A549 (cell line): ENCODE data around the gene DIS3L2. TPM values are rescaled to one million over a fixed set of nuclear protein-coding genes. Genes with fewer than 3 reads are reported as not detected.

Source experiments
- ATAC-seq, 2 experiments: fragments of 200-7000 bp in 1 of 2; fragments of >200 bp in 1 of 2; cut with Nextera tagmentation in 1 of 2; cut with Tn5 transposase in 1 of 2; 3 replicates each; pipeline versions ENCODE4 v1.8.0 to v1.9.1; 2018 to 2020; ENCODE audit warnings: mild to moderate bottlenecking in 1 of 2, moderate library complexity in 1 of 2
- CTCF ChIA-PET: fragments of 300-600 bp; sonication (Branson Sonifier 250); formaldehyde crosslinking; extraction: SDS; loops from one replicate; lab custom pipeline; 2021; ENCODE audit warnings: antibody characterized with exemption, inconsistent platforms; lab: Yijun Ruan, JAX
- POLR2A ChIA-PET: fragments of 350-600 bp; formaldehyde crosslinking; extraction: SDS; loops from one replicate; lab custom pipeline; 2021; ENCODE audit warnings: antibody characterized with exemption, inconsistent platforms; lab: Yijun Ruan, JAX
- DNase-seq, 2 experiments: peaks; one replicate each; pipeline versions ENCODE4 v3.0.0 to v3.0.0-alpha.2; 2011 to 2016; ENCODE audit warnings: low read depth in 1 of 2, low spot score in 1 of 2
- FAIRE-seq: peaks from 2 replicates; lab custom pipeline; 2011; peaks lifted over from hg19 to GRCh38; lab: Jason Lieb, UNC
- H3K27ac ChIP-seq, 2 experiments: fragments of >200 bp; sonication (Bioruptor Twin); formaldehyde crosslinking; 3 replicates each; pipeline ENCODE4 v1.5.1; 2016 to 2017
- H3K4me1 ChIP-seq: fragments of >200 bp; sonication (Bioruptor Twin); formaldehyde crosslinking; 3 replicates; pipeline ENCODE4 v1.6.1; 2016
- H3K4me2 ChIP-seq: fragments of >200 bp; sonication (Bioruptor Twin); formaldehyde crosslinking; 3 replicates; pipeline ENCODE4 v1.6.1; 2016
- H3K4me3 ChIP-seq: fragments of >200 bp; sonication (Bioruptor Twin); formaldehyde crosslinking; 3 replicates; pipeline ENCODE4 v1.5.1; 2016
- H3K9me3 ChIP-seq: fragments of >200 bp; sonication (Bioruptor Twin); formaldehyde crosslinking; 3 replicates; pipeline ENCODE4 v1.6.1; 2016
- BHLHE40 ChIP-seq: IDR thresholded peaks from 2 replicates; pipeline ENCODE4 v1.6.1; 2012; ENCODE audit warnings: low read depth, low read length, inconsistent platforms
- CBX8 ChIP-seq: fragments of 200-600 bp; sonication (generic); IDR thresholded peaks from 2 replicates; pipeline ENCODE4 v1.6.1; 2016
- CEBPB ChIP-seq, 2 experiments: fragments of >200 bp in 1 of 2; sonication (Bioruptor Twin) in 1 of 2; formaldehyde crosslinking in 1 of 2; IDR thresholded peaks; 2 replicates each; pipeline ENCODE4 v1.6.1; 2012 to 2016
- CHD4 ChIP-seq: fragments of 200-600 bp; sonication (generic); IDR thresholded peaks from 2 replicates; pipeline ENCODE4 v1.6.1; 2016; ENCODE audit warnings: antibody characterized with exemption, mild to moderate bottlenecking, borderline replicate concordance
- EHF ChIP-seq: fragments of 250-450 bp; sonication (Bioruptor Pico); IDR thresholded peaks from 2 replicates; pipeline ENCODE4 v1.5.0; 2020; ENCODE audit warnings: mild to moderate bottlenecking
- EHMT2 ChIP-seq: fragments of 200-600 bp; sonication (generic); IDR thresholded peaks from 2 replicates; pipeline ENCODE4 v1.6.1; 2016; ENCODE audit warnings: antibody characterized with exemption, low read depth, mild to moderate bottlenecking, moderate library complexity
- ESRRA ChIP-seq: fragments of 150-350 bp; IDR thresholded peaks from 2 replicates; pipeline ENCODE4 v1.6.1; 2014; ENCODE audit warnings: mild to moderate bottlenecking, low read length, borderline replicate concordance
- FOXS1 ChIP-seq: fragments of 250-450 bp; sonication (Bioruptor Pico); IDR thresholded peaks from 2 replicates; pipeline ENCODE4 v1.5.0; 2020; ENCODE audit warnings: mild to moderate bottlenecking, moderate library complexity
- HDAC2 ChIP-seq: fragments of 200-600 bp; sonication (generic); IDR thresholded peaks from 2 replicates; pipeline ENCODE4 v1.6.1; 2016
- HOXA7 ChIP-seq: fragments of 250-450 bp; sonication (Bioruptor Pico); IDR thresholded peaks from 2 replicates; pipeline ENCODE4 v1.5.0; 2020; ENCODE audit warnings: mild to moderate bottlenecking, moderate library complexity
- HOXB13 ChIP-seq: fragments of 250-450 bp; sonication (Bioruptor Pico); IDR thresholded peaks from 2 replicates; pipeline ENCODE4 v1.5.0; 2020; ENCODE audit warnings: low read depth, mild to moderate bottlenecking, moderate library complexity
- KDM5A ChIP-seq: fragments of 200-600 bp; sonication (generic); IDR thresholded peaks from 2 replicates; pipeline ENCODE4 v1.6.1; 2016; ENCODE audit warnings: antibody characterized with exemption, mild to moderate bottlenecking
- MAFK ChIP-seq: fragments of 450-650 bp; IDR thresholded peaks from 2 replicates; pipeline ENCODE4 v1.6.1; 2014; ENCODE audit not compliant: partially characterized antibody
- MYC ChIP-seq: IDR thresholded peaks from 2 replicates; pipeline ENCODE4 v1.6.1; 2012; ENCODE audit warnings: mild to moderate bottlenecking, inconsistent platforms, low read length, improper control_type of control experiment, borderline replicate concordance
- PHF8 ChIP-seq: fragments of 200-600 bp; sonication (generic); IDR thresholded peaks from 2 replicates; pipeline ENCODE4 v1.6.1; 2016; ENCODE audit warnings: low read depth, mild to moderate bottlenecking, antibody characterized with exemption, moderate library complexity, borderline replicate concordance
- RAD21 ChIP-seq, 2 experiments: fragments of >200 bp in 1 of 2; sonication (Bioruptor Twin) in 1 of 2; formaldehyde crosslinking in 1 of 2; IDR thresholded peaks in 1 of 2; conservative IDR thresholded peaks in 1 of 2; 2 replicates in 1 of 2; 3 replicates in 1 of 2; pipeline ENCODE4 v1.6.1; 2012 to 2018; ENCODE audit warnings: inconsistent platforms in 1 of 2
- RCOR1 ChIP-seq: fragments of 150-350 bp; IDR thresholded peaks from 2 replicates; pipeline ENCODE4 v1.6.1; 2014; ENCODE audit warnings: antibody characterized with exemption, low read length, low read depth
- RNF2 ChIP-seq: fragments of 200-600 bp; sonication (generic); IDR thresholded peaks from 2 replicates; pipeline ENCODE4 v1.6.1; 2016; ENCODE audit warnings: low read depth, mild to moderate bottlenecking, antibody characterized with exemption, moderate library complexity, borderline replicate concordance
- SREBF2 ChIP-seq: fragments of 450-650 bp; IDR thresholded peaks from 2 replicates; pipeline ENCODE4 v1.6.1; 2014; ENCODE audit warnings: mild to moderate bottlenecking, moderate library complexity
- TFCP2L1 ChIP-seq: fragments of 250-450 bp; sonication (Bioruptor Pico); IDR thresholded peaks from 2 replicates; pipeline ENCODE4 v1.5.0; 2021; ENCODE audit warnings: mild to moderate bottlenecking
- TP53 ChIP-seq: fragments of 250-450 bp; sonication (Bioruptor Pico); IDR thresholded peaks from 2 replicates; pipeline ENCODE4 v1.5.0; 2021; ENCODE audit warnings: mild to moderate bottlenecking, moderate library complexity
- ZC3H11A ChIP-seq: fragments of 450-650 bp; IDR thresholded peaks from 2 replicates; pipeline ENCODE4 v1.6.1; 2014; ENCODE audit warnings: antibody characterized with exemption, mild to moderate bottlenecking
- WGBS: methylation state at CpG from one replicate; pipeline ENCODE4 v1.1.6; 2017; ENCODE audit errors: missing lambda C conversion rate; 5-methylcytosine and 5-hydroxymethylcytosine counted together
- polyA plus RNA-seq, 4 experiments: library from polyadenylated mRNA; depleted of rRNA in 3 of 4; stranded (reverse); fragments of >200 nt; fragmentation: RNase III in 1 of 4; extraction: RNeasy Plus Mini Kit Qiagen cat#74134 plus additional on column Dnase treatment in 1 of 4; gene quantifications; 2 replicates in 3 of 4; 3 replicates in 1 of 4; pipeline ENCODE4 v1.2.3, GENCODE V29; 2011 to 2017
- TF ChIP-seq, protein P1 (sequence below): fragments of 200-600 bp; sonication (generic); IDR thresholded peaks from 2 replicates; pipeline ENCODE4 v1.6.1; 2016; ENCODE audit warnings: antibody characterized with exemption, mild to moderate bottlenecking, moderate library complexity
- TF ChIP-seq, protein P2 (sequence below): fragments of 250-450 bp; sonication (Bioruptor Pico); IDR thresholded peaks from 2 replicates; pipeline ENCODE4 v1.5.0; 2021; ENCODE audit warnings: mild to moderate bottlenecking, moderate library complexity, borderline replicate concordance
- TF ChIP-seq, protein P3 (sequence below): fragments of 250-450 bp; sonication (Bioruptor Pico); IDR thresholded peaks from 2 replicates; pipeline ENCODE4 v1.5.0; 2020; ENCODE audit warnings: low read depth, mild to moderate bottlenecking, moderate library complexity
- TF ChIP-seq, protein P4 (sequence below): IDR thresholded peaks from 2 replicates; pipeline ENCODE4 v1.6.1; 2012; ENCODE audit warnings: low read depth, borderline replicate concordance
- TF ChIP-seq, protein P5 (sequence below): fragments of >200 bp; sonication (Bioruptor Twin); formaldehyde crosslinking; IDR thresholded peaks from 3 replicates; pipeline ENCODE4 v1.5.1; 2016

DIS3L2 gene
- polyA plus RNA-seq, 2 of the 4 experiments (the other 2 are of a cell fraction): 14.9 to 15.4 TPM

DNA sequence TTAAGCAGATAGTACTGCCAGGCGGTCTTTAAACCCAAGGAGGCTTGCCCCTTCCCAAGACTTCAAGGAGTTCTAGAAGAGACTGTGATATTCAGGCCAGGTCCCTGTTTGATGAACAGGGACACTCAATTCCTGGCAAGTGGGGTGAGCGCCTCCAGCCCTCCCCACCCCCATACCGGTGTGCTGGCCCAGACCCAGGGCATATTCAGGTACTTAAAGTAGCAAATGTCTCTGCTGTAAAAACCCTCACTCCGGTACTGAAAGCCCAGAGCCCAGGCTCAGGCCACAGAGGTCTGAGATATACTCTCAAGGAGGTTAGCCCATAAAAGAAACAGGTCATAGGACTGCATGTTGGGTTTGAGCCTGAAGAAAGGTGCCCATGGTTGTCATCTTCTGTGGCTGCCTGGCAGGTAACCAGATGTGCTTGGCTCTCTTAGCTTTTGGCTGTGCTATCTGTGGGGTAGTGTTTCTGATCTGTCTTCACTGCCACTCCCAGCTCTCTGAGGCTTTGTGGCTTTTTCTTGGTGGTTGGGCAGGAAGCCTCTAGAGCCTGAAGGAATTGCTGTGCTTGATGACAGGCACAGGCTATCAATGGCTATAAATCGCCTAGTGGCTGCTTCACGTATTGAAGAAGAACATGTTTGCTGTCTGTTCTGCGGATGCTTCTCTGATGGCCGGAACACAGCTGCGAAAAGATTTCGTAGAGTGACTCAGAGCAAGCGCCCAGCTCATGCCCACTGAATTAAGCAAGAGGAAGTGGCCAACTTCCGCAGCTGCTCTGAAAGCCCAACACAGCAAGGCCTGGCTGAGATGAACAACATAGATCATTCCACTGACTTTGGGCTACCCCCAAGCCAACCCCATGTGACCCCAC lies 353.8 kb downstream of the DIS3L2 start:
- DNase-seq (no peak), FAIRE-seq (no peak), ATAC-seq (no peak; a peak in 1 of 6 replicates)
- POLR2A ChIA-PET: no interaction called here
- Histone ChIP-seq H3K9me3 (peaks cover 21% of the 10 kb centered on the region; the same call in 2 of the 3 replicates), H3K27ac (no peak overlapping the region), H3K4me2 (no peak overlapping the region), H3K4me3 (no peak overlapping the region), H3K4me1 (no peaks in the 10 kb centered on the region)
- 93% methylated on average over 12 of the region's 12 CpGs for WGBS
- TF ChIP-seq ESRRA: no peak
- TF ChIP-seq TFCP2L1 (CRISPR knock-in tag): no peak
- TF ChIP-seq FOXS1 (CRISPR knock-in tag): no peak
- TF ChIP-seq BHLHE40: no peak
- TF ChIP-seq EHMT2: no peak
- no peak for TF ChIP-seq PHF8
- TF ChIP-seq SREBF2: no peak
- TF ChIP-seq RAD21 (conservative IDR thresholded peaks at IDR 0.05 in 1 of 2, IDR thresholded peaks at IDR 0.05 in 1 of 2): no peak
- no peak for TF ChIP-seq EHF (CRISPR knock-in tag)
- TF ChIP-seq, protein P1, sequence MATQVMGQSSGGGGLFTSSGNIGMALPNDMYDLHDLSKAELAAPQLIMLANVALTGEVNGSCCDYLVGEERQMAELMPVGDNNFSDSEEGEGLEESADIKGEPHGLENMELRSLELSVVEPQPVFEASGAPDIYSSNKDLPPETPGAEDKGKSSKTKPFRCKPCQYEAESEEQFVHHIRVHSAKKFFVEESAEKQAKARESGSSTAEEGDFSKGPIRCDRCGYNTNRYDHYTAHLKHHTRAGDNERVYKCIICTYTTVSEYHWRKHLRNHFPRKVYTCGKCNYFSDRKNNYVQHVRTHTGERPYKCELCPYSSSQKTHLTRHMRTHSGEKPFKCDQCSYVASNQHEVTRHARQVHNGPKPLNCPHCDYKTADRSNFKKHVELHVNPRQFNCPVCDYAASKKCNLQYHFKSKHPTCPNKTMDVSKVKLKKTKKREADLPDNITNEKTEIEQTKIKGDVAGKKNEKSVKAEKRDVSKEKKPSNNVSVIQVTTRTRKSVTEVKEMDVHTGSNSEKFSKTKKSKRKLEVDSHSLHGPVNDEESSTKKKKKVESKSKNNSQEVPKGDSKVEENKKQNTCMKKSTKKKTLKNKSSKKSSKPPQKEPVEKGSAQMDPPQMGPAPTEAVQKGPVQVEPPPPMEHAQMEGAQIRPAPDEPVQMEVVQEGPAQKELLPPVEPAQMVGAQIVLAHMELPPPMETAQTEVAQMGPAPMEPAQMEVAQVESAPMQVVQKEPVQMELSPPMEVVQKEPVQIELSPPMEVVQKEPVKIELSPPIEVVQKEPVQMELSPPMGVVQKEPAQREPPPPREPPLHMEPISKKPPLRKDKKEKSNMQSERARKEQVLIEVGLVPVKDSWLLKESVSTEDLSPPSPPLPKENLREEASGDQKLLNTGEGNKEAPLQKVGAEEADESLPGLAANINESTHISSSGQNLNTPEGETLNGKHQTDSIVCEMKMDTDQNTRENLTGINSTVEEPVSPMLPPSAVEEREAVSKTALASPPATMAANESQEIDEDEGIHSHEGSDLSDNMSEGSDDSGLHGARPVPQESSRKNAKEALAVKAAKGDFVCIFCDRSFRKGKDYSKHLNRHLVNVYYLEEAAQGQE: no peak
- no peak for TF ChIP-seq HDAC2
- no peak for TF ChIP-seq KDM5A
- no peak for TF ChIP-seq CBX8
- TF ChIP-seq, protein P2, sequence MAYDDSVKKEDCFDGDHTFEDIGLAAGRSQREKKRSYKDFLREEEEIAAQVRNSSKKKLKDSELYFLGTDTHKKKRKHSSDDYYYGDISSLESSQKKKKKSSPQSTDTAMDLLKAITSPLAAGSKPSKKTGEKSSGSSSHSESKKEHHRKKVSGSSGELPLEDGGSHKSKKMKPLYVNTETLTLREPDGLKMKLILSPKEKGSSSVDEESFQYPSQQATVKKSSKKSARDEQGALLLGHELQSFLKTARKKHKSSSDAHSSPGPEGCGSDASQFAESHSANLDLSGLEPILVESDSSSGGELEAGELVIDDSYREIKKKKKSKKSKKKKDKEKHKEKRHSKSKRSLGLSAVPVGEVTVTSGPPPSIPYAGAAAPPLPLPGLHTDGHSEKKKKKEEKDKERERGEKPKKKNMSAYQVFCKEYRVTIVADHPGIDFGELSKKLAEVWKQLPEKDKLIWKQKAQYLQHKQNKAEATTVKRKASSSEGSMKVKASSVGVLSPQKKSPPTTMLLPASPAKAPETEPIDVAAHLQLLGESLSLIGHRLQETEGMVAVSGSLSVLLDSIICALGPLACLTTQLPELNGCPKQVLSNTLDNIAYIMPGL (CRISPR knock-in tag): no peak
- TF ChIP-seq RNF2: no peak
- TF ChIP-seq MAFK: no peak
- no peak for TF ChIP-seq MYC
- no peak for TF ChIP-seq HOXB13
- TF ChIP-seq ZC3H11A: no peak
- TF ChIP-seq, protein P3, sequence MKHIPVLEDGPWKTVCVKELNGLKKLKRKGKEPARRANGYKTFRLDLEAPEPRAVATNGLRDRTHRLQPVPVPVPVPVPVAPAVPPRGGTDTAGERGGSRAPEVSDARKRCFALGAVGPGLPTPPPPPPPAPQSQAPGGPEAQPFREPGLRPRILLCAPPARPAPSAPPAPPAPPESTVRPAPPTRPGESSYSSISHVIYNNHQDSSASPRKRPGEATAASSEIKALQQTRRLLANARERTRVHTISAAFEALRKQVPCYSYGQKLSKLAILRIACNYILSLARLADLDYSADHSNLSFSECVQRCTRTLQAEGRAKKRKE: no peak
- CTCF ChIA-PET: interaction anchor here (0.8 to 3.5 kb wide), 7 partner anchors 10 to 409 kb away, joined by 3 to 17 read pairs (median 7); no protein-coding TSS in a partner anchor

DNA sequence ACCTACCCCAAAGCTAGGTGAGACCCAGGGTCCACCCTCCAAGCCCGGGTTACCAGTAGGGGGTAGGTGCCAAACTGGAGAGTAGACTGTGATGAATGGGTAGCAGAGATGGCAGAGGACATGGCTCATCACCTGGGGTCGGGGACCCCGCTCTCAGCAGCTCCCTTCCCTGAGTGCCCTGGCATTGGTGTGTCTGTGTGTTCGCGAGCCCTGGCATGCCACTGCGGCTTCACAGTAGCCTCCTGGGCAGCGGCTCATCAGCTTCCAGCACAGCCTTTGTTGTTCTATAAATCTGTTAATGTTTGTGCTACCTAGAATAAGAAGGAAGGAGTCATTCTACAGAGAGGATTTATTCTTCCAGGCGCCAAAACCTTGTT lies 354.4 kb downstream of the DIS3L2 start:
- no peak overlapping the region for H3K4me2 ChIP-seq
- H3K27ac ChIP-seq: no peak overlapping the region
- CTCF ChIA-PET: interaction anchor here (1.4 to 3.5 kb wide), 5 partner anchors 9 to 391 kb away, joined by 4 to 17 read pairs (median 8); no protein-coding TSS in a partner anchor

More for the DNA sequence above, 354.4 kb downstream of the DIS3L2 start:
- DNase-seq (no peak), ATAC-seq (no peak), FAIRE-seq (no peak)
- TF ChIP-seq SREBF2 (no peak), CEBPB (IDR thresholded peaks at IDR 0.05) (no peak), CHD4 (no peak), HOXA7 (CRISPR knock-in tag) (no peak), RCOR1 (no peak), TP53 (CRISPR knock-in tag) (no peak)
- TF ChIP-seq, protein P4, sequence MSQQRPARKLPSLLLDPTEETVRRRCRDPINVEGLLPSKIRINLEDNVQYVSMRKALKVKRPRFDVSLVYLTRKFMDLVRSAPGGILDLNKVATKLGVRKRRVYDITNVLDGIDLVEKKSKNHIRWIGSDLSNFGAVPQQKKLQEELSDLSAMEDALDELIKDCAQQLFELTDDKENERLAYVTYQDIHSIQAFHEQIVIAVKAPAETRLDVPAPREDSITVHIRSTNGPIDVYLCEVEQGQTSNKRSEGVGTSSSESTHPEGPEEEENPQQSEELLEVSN: no peak
- TF ChIP-seq, protein P5, sequence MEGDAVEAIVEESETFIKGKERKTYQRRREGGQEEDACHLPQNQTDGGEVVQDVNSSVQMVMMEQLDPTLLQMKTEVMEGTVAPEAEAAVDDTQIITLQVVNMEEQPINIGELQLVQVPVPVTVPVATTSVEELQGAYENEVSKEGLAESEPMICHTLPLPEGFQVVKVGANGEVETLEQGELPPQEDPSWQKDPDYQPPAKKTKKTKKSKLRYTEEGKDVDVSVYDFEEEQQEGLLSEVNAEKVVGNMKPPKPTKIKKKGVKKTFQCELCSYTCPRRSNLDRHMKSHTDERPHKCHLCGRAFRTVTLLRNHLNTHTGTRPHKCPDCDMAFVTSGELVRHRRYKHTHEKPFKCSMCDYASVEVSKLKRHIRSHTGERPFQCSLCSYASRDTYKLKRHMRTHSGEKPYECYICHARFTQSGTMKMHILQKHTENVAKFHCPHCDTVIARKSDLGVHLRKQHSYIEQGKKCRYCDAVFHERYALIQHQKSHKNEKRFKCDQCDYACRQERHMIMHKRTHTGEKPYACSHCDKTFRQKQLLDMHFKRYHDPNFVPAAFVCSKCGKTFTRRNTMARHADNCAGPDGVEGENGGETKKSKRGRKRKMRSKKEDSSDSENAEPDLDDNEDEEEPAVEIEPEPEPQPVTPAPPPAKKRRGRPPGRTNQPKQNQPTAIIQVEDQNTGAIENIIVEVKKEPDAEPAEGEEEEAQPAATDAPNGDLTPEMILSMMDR: no peak
- Histone ChIP-seq H3K4me3 (no peak overlapping the region), H3K9me3 (peaks cover 21% of the 10 kb centered on the region; the same call in 2 of the 3 replicates), H3K4me1 (no peaks in the 10 kb centered on the region)
- POLR2A ChIA-PET: no interaction called here
- 93% methylated on average over 8 of the region's 8 CpGs for WGBS
